RWPE2 (cell line): ENCODE data around the gene GABPB1.
"Not testable (repeated sequence)": the region's sequence is repeated elsewhere in the genome, so short reads cannot be mapped to it uniquely, and the experiment has no call there.

Experiments used
- ATAC-seq: fragments of 200-7000 bp; cut with Tn5 transposase; 3 replicates; pipeline ENCODE4 v1.9.1; 2021; ENCODE audit warnings: low read depth
- DNase-seq: peaks from one replicate; pipeline ENCODE4 v3.0.0-alpha.2; 2020; ENCODE audit warnings: low spot score
- H3K27ac ChIP-seq: fragments of 450-650 bp; 2 replicates; pipeline ENCODE4 v1.5.1; 2017; ENCODE audit warnings: mild to moderate bottlenecking; ENCODE audit not compliant: poor library complexity, severe bottlenecking
- H3K27me3 ChIP-seq: fragments of 250-450 bp; sonication (Bioruptor Pico); 2 replicates; pipeline ENCODE4 v1.5.1; 2021; ENCODE audit warnings: mild to moderate bottlenecking, moderate library complexity; ENCODE audit not compliant: insufficient read depth, poor library complexity, severe bottlenecking
- H3K36me3 ChIP-seq: fragments of 250-450 bp; sonication (Bioruptor Pico); 2 replicates; pipeline ENCODE4 v1.5.1; 2020; ENCODE audit warnings: low read depth, mild to moderate bottlenecking, moderate library complexity
- H3K4me1 ChIP-seq: fragments of 250-450 bp; sonication (Bioruptor Pico); 2 replicates; pipeline ENCODE4 v1.5.1; 2021; ENCODE audit warnings: mild to moderate bottlenecking, moderate library complexity; ENCODE audit not compliant: insufficient read depth, poor library complexity, severe bottlenecking
- H3K4me3 ChIP-seq: fragments of 250-450 bp; sonication (Bioruptor Pico); 2 replicates; pipeline ENCODE4 v1.5.1; 2021; ENCODE audit warnings: mild to moderate bottlenecking, moderate library complexity; ENCODE audit not compliant: severe bottlenecking
- H3K9me3 ChIP-seq: fragments of 250-450 bp; sonication (Bioruptor Pico); 2 replicates; pipeline ENCODE4 v1.5.1; 2021; ENCODE audit warnings: mild to moderate bottlenecking, moderate library complexity; ENCODE audit not compliant: severe bottlenecking
- TF ChIP-seq, protein P1 (sequence below): fragments of 450-650 bp; IDR thresholded peaks from one replicate; pipeline ENCODE4 v1.5.1; 2017; ENCODE audit warnings: mild to moderate bottlenecking, moderate library complexity; ENCODE audit not compliant: poor library complexity, severe bottlenecking

GABPB1 gene

DNA sequence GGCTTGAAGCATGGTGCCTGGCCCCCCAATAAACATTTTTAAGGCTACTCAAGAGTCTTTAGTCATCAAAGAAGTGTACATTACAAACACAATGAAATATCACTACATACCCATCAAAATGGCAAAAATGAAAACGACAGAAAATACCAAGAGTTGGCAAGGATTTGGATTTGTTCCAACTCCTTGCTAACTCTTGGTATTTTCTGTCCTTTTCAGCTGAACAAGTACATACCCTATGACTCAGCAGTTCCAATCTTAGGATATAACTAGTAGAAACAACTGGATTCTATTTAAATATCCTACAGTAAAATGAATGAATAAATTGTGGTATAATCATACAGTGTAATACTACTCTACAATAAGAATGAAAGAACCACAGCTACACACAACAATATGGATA is 25.1 kb upstream of the GABPB1 start:
- peaks cover 3% of the 10 kb centered on the region for H3K4me1 ChIP-seq

DNA sequence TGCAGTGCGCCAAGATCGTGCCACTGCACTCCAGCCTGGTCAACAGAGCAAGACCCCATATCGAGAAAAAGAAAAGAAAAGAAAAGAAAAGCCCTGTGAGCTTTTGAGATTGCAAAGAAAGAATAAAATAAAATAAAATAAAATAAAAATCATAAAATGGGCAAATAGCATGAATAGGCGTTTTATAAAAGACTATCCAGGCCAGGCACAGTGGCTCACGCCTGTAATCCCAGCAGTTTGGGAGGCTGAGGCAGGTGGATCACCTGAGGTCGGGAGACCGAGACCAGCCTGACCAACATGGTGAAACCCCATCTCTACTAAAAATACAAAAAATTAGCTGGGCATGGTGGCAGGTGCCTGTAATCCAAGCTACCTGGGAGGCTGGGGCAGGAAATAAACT is 24.4 kb upstream of the GABPB1 start:
- H3K27ac ChIP-seq, DNase-seq, H3K36me3 ChIP-seq, H3K9me3 ChIP-seq, H3K4me1 ChIP-seq, H3K4me3 ChIP-seq, ATAC-seq, H3K27me3 ChIP-seq: not testable (repeated sequence)

More for the DNA sequence above, 25.1 kb upstream of the GABPB1 start:
- Histone ChIP-seq H3K36me3 (no peaks in the 10 kb centered on the region), H3K9me3 (peaks cover 4% of the 10 kb centered on the region), H3K4me3 (no peak overlapping the region), H3K27ac (no peak overlapping the region), H3K27me3 (no peaks in the 10 kb centered on the region)
- no peak for ATAC-seq
- TF ChIP-seq, protein P1, sequence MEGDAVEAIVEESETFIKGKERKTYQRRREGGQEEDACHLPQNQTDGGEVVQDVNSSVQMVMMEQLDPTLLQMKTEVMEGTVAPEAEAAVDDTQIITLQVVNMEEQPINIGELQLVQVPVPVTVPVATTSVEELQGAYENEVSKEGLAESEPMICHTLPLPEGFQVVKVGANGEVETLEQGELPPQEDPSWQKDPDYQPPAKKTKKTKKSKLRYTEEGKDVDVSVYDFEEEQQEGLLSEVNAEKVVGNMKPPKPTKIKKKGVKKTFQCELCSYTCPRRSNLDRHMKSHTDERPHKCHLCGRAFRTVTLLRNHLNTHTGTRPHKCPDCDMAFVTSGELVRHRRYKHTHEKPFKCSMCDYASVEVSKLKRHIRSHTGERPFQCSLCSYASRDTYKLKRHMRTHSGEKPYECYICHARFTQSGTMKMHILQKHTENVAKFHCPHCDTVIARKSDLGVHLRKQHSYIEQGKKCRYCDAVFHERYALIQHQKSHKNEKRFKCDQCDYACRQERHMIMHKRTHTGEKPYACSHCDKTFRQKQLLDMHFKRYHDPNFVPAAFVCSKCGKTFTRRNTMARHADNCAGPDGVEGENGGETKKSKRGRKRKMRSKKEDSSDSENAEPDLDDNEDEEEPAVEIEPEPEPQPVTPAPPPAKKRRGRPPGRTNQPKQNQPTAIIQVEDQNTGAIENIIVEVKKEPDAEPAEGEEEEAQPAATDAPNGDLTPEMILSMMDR: no peak
- no peak for DNase-seq

DNA sequence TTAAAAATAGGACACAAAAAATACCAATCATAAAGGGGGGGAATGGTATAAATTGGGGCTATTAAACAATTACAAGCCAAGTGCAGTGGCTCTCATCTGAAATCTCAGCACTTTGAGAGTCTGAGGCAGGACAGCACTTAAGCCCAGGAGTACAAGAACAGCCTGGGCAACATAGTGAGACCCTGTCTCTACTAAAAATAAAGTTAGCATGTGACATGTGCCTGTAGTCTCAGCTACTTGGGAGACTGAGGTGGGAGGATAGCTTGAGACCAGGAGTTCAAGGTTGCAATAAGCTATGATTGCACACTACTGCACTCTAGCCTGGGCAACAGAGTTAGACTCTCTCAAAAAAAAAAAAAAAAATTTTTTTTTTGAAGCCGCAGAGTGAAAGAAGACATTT is 23.8 kb upstream of the GABPB1 start:
- ATAC-seq (no peak), DNase-seq (no peak)
- Histone ChIP-seq H3K27ac (no peak overlapping the region), H3K27me3 (no peaks in the 10 kb centered on the region), H3K4me3 (no peak overlapping the region), H3K9me3 (peaks cover 4% of the 10 kb centered on the region), H3K4me1 (peaks cover 3% of the 10 kb centered on the region), H3K36me3 (no peaks in the 10 kb centered on the region)
- TF ChIP-seq, protein P1: no peak

DNA sequence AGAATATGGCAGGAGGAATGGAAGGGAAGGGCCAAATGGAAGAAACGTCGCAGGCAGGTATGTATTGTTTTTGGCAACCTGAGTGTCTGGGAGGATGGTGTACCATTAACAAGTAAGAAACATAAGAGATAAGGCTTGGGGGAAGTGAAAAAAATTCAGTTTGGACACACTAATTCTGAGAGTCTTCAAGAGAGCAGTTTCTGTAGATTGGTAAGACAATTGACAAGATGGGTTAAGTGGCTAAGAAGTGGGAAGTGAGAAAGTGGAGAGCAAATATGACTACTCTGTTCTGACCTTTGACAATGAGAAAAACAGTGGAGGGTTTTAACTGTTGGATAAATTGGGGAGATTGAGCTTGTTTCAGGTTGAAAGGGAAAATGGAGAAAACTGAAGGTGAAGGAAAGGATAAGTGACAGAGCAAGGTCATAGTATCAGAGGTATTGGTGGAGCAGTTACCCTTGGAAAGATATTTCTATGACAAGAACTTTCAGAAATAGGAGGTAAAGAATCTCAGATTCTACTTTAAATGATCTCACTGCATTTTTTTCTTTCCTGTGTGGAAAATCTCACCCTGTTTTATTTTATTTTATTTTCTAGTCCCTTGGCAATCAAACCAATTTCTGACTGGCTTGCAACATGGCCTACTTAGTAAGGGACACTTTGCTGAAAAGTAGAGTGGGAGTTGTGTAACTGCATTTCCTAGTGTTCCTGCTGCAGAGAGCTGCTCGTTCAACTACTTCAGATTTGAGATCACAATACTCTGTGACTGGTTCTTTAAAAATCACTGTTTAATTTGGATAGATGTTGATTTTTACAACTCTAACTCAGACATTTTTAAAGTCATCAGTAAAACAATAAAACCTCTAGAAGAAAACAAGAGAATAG is 23.1 kb upstream of the GABPB1 start:
- Histone ChIP-seq H3K4me3 (no peak overlapping the region), H3K4me1 (peaks cover 3% of the 10 kb centered on the region), H3K9me3 (peaks cover 4% of the 10 kb centered on the region), H3K27ac (no peak overlapping the region), H3K36me3 (no peaks in the 10 kb centered on the region), H3K27me3 (no peaks in the 10 kb centered on the region)
- DNase-seq: no peak
- TF ChIP-seq, protein P1: no peak
- no peak for ATAC-seq

DNA sequence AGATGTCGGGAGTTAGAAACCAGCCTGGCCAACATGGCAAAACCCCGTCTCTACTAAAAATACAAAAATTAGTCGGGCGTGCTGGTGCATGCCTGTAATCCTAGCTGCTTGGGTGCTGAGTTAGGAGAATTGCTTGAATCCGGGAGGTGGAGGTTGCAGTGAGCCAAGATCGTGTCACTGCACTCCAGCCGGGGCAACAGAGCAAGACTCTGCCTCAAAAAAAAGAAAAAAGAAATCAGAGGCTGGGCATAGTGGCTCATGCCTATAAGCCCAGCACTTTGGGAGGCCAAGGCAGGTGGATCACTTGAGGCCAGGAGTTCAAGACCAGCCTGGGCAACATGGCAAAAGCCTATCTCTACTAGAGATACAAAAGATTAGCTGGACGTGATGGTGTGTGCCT is 14.6 kb upstream of the GABPB1 start:
- not testable (repeated sequence) for H3K27me3 ChIP-seq, DNase-seq, H3K27ac ChIP-seq, ATAC-seq, H3K4me1 ChIP-seq, H3K4me3 ChIP-seq, H3K9me3 ChIP-seq
- H3K36me3 ChIP-seq: peaks cover 34% of the 10 kb centered on the region

DNA sequence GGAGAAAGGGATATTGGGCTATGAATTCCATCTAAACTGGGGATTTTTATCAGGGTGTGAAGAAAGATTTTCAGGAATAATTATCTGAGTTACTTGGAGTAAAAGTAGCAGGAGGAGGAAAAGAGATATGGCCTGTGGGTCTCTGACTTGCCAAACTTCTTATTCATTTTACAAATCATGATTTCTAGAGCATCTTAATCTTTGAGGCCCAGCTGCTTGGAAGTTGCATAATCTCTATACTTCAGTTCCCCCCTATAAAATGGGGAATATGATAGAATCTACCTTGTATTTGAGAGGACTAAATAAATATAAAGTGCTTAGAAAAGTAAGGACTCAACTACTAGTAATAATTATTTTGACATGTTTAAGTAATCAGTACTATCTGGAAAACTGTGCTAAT is 11.0 kb upstream of the GABPB1 start:
- H3K36me3 ChIP-seq: peaks cover 63% of the 10 kb centered on the region

More for the DNA sequence above, 11.0 kb upstream of the GABPB1 start:
- TF ChIP-seq, protein P1: no peak
- H3K27me3 ChIP-seq: no peaks in the 10 kb centered on the region
- ATAC-seq: no peak
- no peak overlapping the region for H3K27ac ChIP-seq
- DNase-seq: no peak
- H3K4me3 ChIP-seq: no peak overlapping the region
- no peaks in the 10 kb centered on the region for H3K4me1 ChIP-seq
- no peaks in the 10 kb centered on the region for H3K9me3 ChIP-seq
